Kidney (tissue), 14 donors: ENCODE results near the gene HEPH. TPM values are rescaled to one million over a fixed set of nuclear protein-coding genes. Genes with fewer than 3 reads are reported as not detected.

Experiments used
- DNase-seq, 5 donors: peaks; one replicate each; pipeline ENCODE4 v3.0.0-alpha.2; 2013 to 2020
- FAIRE-seq: peaks from 2 replicates; lab custom pipeline; 2012; peaks lifted over from hg19 to GRCh38; lab: Jason Lieb, UNC
- H3K27ac ChIP-seq, 2 donors: one replicate each; pipeline ENCODE4 v1.7.0; 2013; ENCODE audit warnings: low read depth in 2 of 2, low read length in 2 of 2, inconsistent platforms in 1 of 2
- H3K27me3 ChIP-seq: one replicate; pipeline ENCODE4 v1.7.1; 2013; ENCODE audit warnings: low read length, inconsistent platforms; ENCODE audit not compliant: control insufficient read depth, insufficient read depth
- H3K36me3 ChIP-seq, 3 donors: one replicate each; pipeline versions ENCODE4 v1.7.0 to v1.7.1; 2013; ENCODE audit warnings: low read length in 3 of 3, control low read depth in 1 of 3, inconsistent platforms in 1 of 3; ENCODE audit not compliant: insufficient read depth in 3 of 3, control insufficient read depth in 2 of 3
- H3K4me1 ChIP-seq, 3 donors: one replicate each; pipeline versions ENCODE4 v1.7.0 to v1.7.1; 2013; ENCODE audit warnings: low read length in 3 of 3, inconsistent platforms in 1 of 3, low read depth in 1 of 3; ENCODE audit not compliant: control insufficient read depth in 2 of 3, insufficient read depth in 2 of 3
- H3K4me3 ChIP-seq, 3 donors: one replicate each; pipeline versions ENCODE4 v1.7.0 to v1.8.1; 2013; ENCODE audit warnings: low read length in 3 of 3, control low read depth in 1 of 3, inconsistent platforms in 1 of 3
- H3K9ac ChIP-seq, 3 donors: one replicate each; pipeline versions ENCODE4 v1.7.0 to v1.7.1; 2013; ENCODE audit warnings: low read length in 3 of 3, control low read depth in 1 of 3, inconsistent platforms in 1 of 3
- H3K9me3 ChIP-seq, 3 donors: one replicate each; pipeline versions ENCODE4 v1.7.0 to v1.7.1; 2013; ENCODE audit warnings: low read length in 3 of 3, control low read depth in 1 of 3, inconsistent platforms in 1 of 3; ENCODE audit not compliant: control insufficient read depth in 2 of 3, insufficient read depth in 1 of 3
- CTCF ChIP-seq: IDR thresholded peaks from 3 replicates; pipeline ENCODE4 v1.5.1; 2012; ENCODE audit warnings: mild to moderate bottlenecking, moderate library complexity, borderline replicate concordance; ENCODE audit not compliant: insufficient read depth; ENCODE audit errors: extremely low read depth
- intact Hi-C: fragments of 100-400 bp; cut with DNase I; formaldehyde crosslinking; loops from one replicate; pipeline ENCODE4 v1.11.1; 2022
- polyA plus RNA-seq: library from polyadenylated mRNA; stranded (reverse); fragments of 350-450 nt; fragmentation: Illumina TruSeq; extraction: RNeasy Lipid Tissue Mini Kit (QIAGEN cat#74804); gene quantifications from one replicate; pipeline ENCODE4 v1.2.3, GENCODE V29; 2014; ENCODE audit warnings: low read depth, low replicate concordance; ENCODE audit not compliant: insufficient read depth
- total RNA-seq: library from RNA; stranded (reverse); fragmentation: NEBNext Ultra II Directional; extraction: Animal tissue kit (Norgen Biotek cat#: 25700); gene quantifications from one replicate; pipeline ENCODE4 v1.2.1, GENCODE V29; 2021
- donor health status: control.
- donor health status: control.
- donor health status: control.
- donor health status: control.
- donor health status: control.
- donor health status: DM: yes; HTN: yes; CAD: no.
- donor health status: Normal renal cell carcinoma (clear cell type).

HEPH gene
- total and polyA plus RNA-seq, 2 donors from 2014 or later, result 6.2 to 14.4 TPM

GRCh38 chrX:66200855-66201795 lies 37.1 kb downstream of the HEPH start:
- intact Hi-C loops, result no loop called here
- no peak overlapping the region for H3K4me3 ChIP-seq
- H3K9me3 ChIP-seq, result no peaks in the 10 kb centered on the region
- no peaks in the 10 kb centered on the region for H3K4me1 ChIP-seq
- DNase-seq (peak in 1 of 5 donors; percentile 0), FAIRE-seq (peak; percentile 29)
- H3K27me3 ChIP-seq, result no peaks in the 10 kb centered on the region
- peaks cover 0 to 2% (median 0%) of the 10 kb centered on the region in 3 donors for H3K36me3 ChIP-seq
- no peak for TF ChIP-seq CTCF
- no peak overlapping the region for H3K27ac ChIP-seq
- H3K9ac ChIP-seq, result no peak overlapping the region

- Histone ChIP-seq H3K9ac (no peak overlapping the region), H3K4me1 (no peaks in the 10 kb centered on the region), H3K27ac (no peak overlapping the region), H3K36me3 (peaks cover 0 to 2% (median 0%) of the 10 kb centered on the region in 3 donors), H3K27me3 (no peaks in the 10 kb centered on the region), H3K4me3 (no peak overlapping the region), H3K9me3 (no peaks in the 10 kb centered on the region)
- DNase-seq (no peak), FAIRE-seq (no peak)
- TF ChIP-seq CTCF, result no peak
- intact Hi-C loops, result no loop called here
These were observed 39.1 kb downstream of the HEPH start for GRCh38 chrX:66203114-66203513.

GRCh38 chrX:66221856-66222255 lies 57.8 kb downstream of the HEPH start:
- DNase-seq, result no peak
- no peaks in the 10 kb centered on the region for H3K36me3 ChIP-seq
- intact Hi-C loops, result no loop called here
- no peak overlapping the region for H3K27ac ChIP-seq
- no peak for TF ChIP-seq CTCF
- no peaks in the 10 kb centered on the region for H3K4me1 ChIP-seq
- FAIRE-seq, result no peak
- no peak overlapping the region for H3K4me3 ChIP-seq
- H3K9me3 ChIP-seq, result no peaks in the 10 kb centered on the region
- H3K27me3 ChIP-seq, result no peaks in the 10 kb centered on the region
- H3K9ac ChIP-seq, result no peak overlapping the region
